GM12872 (cell line): ENCODE data around the gene NECTIN2.

Source experiments
- CTCF ChIP-seq: IDR thresholded peaks from 3 replicates; pipeline ENCODE4 v1.5.1; 2011; ENCODE audit warnings: low read depth, mild to moderate bottlenecking, low read length, moderate library complexity; ENCODE audit not compliant: insufficient read depth

NECTIN2 gene

GRCh38 chr19:44887648-44888047 is 41.6 kb downstream of the NECTIN2 start:
- TF ChIP-seq CTCF: no peak

- TF ChIP-seq CTCF: no peak
Observed at GRCh38 chr19:44889830-44890365, 43.8 kb downstream of the NECTIN2 start.

- no peak for TF ChIP-seq CTCF
Observed at GRCh38 chr19:44890366-44891015, 44.4 kb downstream of the NECTIN2 start.

GRCh38 chr19:44891016-44891882 is 45.2 kb downstream of the NECTIN2 start, which contains the start of gene TOMM40:
TOMM40 (plus strand) TSS chr19:44891254; CDS start chr19:44891416, 162 bp downstream.
- TF ChIP-seq CTCF: no peak

GRCh38 chr19:44892932-44893331 is 46.8 kb downstream of the NECTIN2 start:
- TF ChIP-seq CTCF: no peak

- no peak for TF ChIP-seq CTCF
Observed at GRCh38 chr19:44893332-44894051, 47.4 kb downstream of the NECTIN2 start.

GRCh38 chr19:44894052-44894400 is 47.9 kb downstream of the NECTIN2 start:
- TF ChIP-seq CTCF: no peak
